ENCODE results near the gene HOXA7.

Gene HOXA7

GRCh38 chr7:27147199-27148030 lies 9.1 kb downstream of the HOXA7 start, which contains the start of gene HOXA6 (continued):
- TF ChIP-seq ZNF2 (tag by site-specific recombination; IDR thresholded peaks at IDR 0.05): peak; percentile 9; the same call in 1 of the 2 replicates
- peak; percentile 22; the same call in 1 of the 2 replicates for TF ChIP-seq ZNF660 (tag by site-specific recombination; IDR thresholded peaks at IDR 0.05)
- TF ChIP-seq ZNF175 (tag by site-specific recombination; IDR thresholded peaks at IDR 0.05): no peak
- peak; percentile 75 for TF ChIP-seq ZBTB11 (tag by site-specific recombination; conservative IDR thresholded peaks at IDR 0.05; ENCODE audit: low read depth)
- TF ChIP-seq ZNF777 (tag by site-specific recombination; IDR thresholded peaks at IDR 0.05; ENCODE audit: borderline replicate concordance): peak; percentile 82; the same call in 1 of the 2 replicates
- peak; percentile 79 for TF ChIP-seq ZNF600 (tag by site-specific recombination; IDR thresholded peaks at IDR 0.05)
- TF ChIP-seq PRDM10 (tag by site-specific recombination; IDR thresholded peaks at IDR 0.05): no peak; the same call in 1 of the 2 replicates

GRCh38 chr7:27146491-27147198 lies 9.8 kb downstream of the HOXA7 start:
- ChIA-PET POLR2A (interaction anchor here (1.6 to 5.6 kb wide), 3 partner anchors 16 to 33 kb away, joined by 3 to 42 read pairs (median 10); no protein-coding TSS in a partner anchor), CTCF (interaction anchor here (0.5 to 4.1 kb wide), 4 partner anchors 16 to 1147 kb away, joined by 3 to 34 read pairs (median 4); partner anchors contain the start of gene HOXA4)
- no peaks in the 10 kb centered on the region for H3K9me3 ChIP-seq (ENCODE audit: control insufficient read depth, insufficient read depth, low read depth, low read length)
- H3K4me3 ChIP-seq (ENCODE audit: low read depth, low read length): peak overlapping the region; percentile 59; the same call in 1 of the 2 replicates
- H3K36me3 ChIP-seq (ENCODE audit: control insufficient read depth in 2 of 2, insufficient read depth in 1 of 2, low read length in 2 of 2): peaks cover 0 to 67% of the 10 kb centered on the region in 2 experiments; a peak in 2 of 3 replicates
- H3K27ac ChIP-seq (ENCODE audit: extremely low read depth, low read depth, low read length): peak overlapping the region; percentile 99
- H3K4me1 ChIP-seq (ENCODE audit: control insufficient read depth, insufficient read depth, low read length): peaks cover 18% of the 10 kb centered on the region
- TF ChIP-seq ZFP37 (tag by site-specific recombination; IDR thresholded peaks at IDR 0.05): 0 out of 2 replicates have a peak, but pooled peaks have one; percentile 43
- peak; percentile 69 for TF ChIP-seq PRDM10 (tag by site-specific recombination; IDR thresholded peaks at IDR 0.05)
- no peak for TF ChIP-seq ZNF398 (tag by site-specific recombination; IDR thresholded peaks at IDR 0.05)
- TF ChIP-seq ZNF555 (tag by site-specific recombination; conservative IDR thresholded peaks at IDR 0.05): no peak
- TF ChIP-seq PATZ1 (tag by site-specific recombination; IDR thresholded peaks at IDR 0.05): peak; percentile 77; the same call in 1 of the 2 replicates
- TF ChIP-seq ZNF747 (tag by site-specific recombination; IDR thresholded peaks at IDR 0.05): no peak
- TF ChIP-seq REPIN1 (tag by site-specific recombination; IDR thresholded peaks at IDR 0.05; ENCODE audit: low read depth): no peak
- TF ChIP-seq KLF7 (tag by site-specific recombination; IDR thresholded peaks at IDR 0.05; ENCODE audit: borderline replicate concordance): 0 out of 2 replicates have a peak, but pooled peaks have one; percentile 27
- TF ChIP-seq ZBTB20 (tag by site-specific recombination; IDR thresholded peaks at IDR 0.05): peak; percentile 9
- TF ChIP-seq ZNF140 (tag by site-specific recombination; IDR thresholded peaks at IDR 0.05): no peak
- no peak for TF ChIP-seq ZSCAN23 (tag by site-specific recombination; IDR thresholded peaks at IDR 0.05)
